DND-41 (cell line): Measurements from ENCODE around the gene KRTAP9-2.
"Not testable (repeated sequence)": the region's sequence is repeated elsewhere in the genome, so short reads cannot be mapped to it uniquely, and the experiment has no call there.

Experiments used
- CTCF ChIP-seq: IDR thresholded peaks from 2 replicates; pipeline ENCODE4 v1.5.1; 2012; ENCODE audit warnings: borderline replicate concordance, low read length, moderate library complexity, mild to moderate bottlenecking; ENCODE audit not compliant: poor library complexity, severe bottlenecking; ENCODE audit errors: extremely low read depth
- EZH2 ChIP-seq: IDR thresholded peaks from 3 replicates; pipeline ENCODE4 v1.6.1; 2012; ENCODE audit warnings: borderline replicate concordance, low read depth, mild to moderate bottlenecking, moderate library complexity, low read length, inconsistent platforms; ENCODE audit not compliant: severe bottlenecking

- TF ChIP-seq CTCF, EZH2: not testable (repeated sequence)
These were observed 6.1 kb downstream of the KRTAP9-2 start, which contains the start of gene KRTAP9-3 for GRCh38 chr17:41232399-41233105.
